Upper lobe of left lung (tissue), 4 donors: ENCODE results near the gene TMEM168.

Experiments used
- CTCF ChIP-seq, 6 experiments: fragments of 450-650 bp in 4 of 6; fragments of 200-600 bp in 2 of 6; sonication (generic) in 2 of 6; IDR thresholded peaks; one replicate each; pipeline ENCODE4 v1.5.1; 2016 to 2019; ENCODE audit warnings: antibody characterized with exemption in 6 of 6
- POLR2A ChIP-seq, 4 donors: fragments of 450-650 bp; IDR thresholded peaks; one replicate each; pipeline ENCODE4 v1.5.1; 2016 to 2017; ENCODE audit warnings: antibody characterized with exemption in 4 of 4, mild to moderate bottlenecking in 2 of 4
- POLR2AphosphoS5 ChIP-seq, 2 donors: sonication (generic); formaldehyde crosslinking; IDR thresholded peaks; one replicate each; pipeline ENCODE4 v1.5.1; 2017; ENCODE audit warnings: antibody characterized with exemption in 2 of 2

GRCh38 chr7:112740667-112741066, 49.5 kb downstream of the TMEM168 start:
- TF ChIP-seq CTCF (IDR thresholded peaks at IDR 0.05) (no peak), POLR2AphosphoS5 (IDR thresholded peaks at IDR 0.05) (no peak), POLR2A (IDR thresholded peaks at IDR 0.05) (no peak)
